ENCODE results near the gene CSTF1.

- TF ChIP-seq FOXA1 (IDR thresholded peaks at IDR 0.05) (no peak), SUZ12 (IDR thresholded peaks at IDR 0.05) (no peak), SP1 (IDR thresholded peaks at IDR 0.05) (peak; percentile 37; the same call in 1 of the 2 replicates)
Observed at GRCh38 chr20:56358600-56359211, 33.7 kb upstream of the CSTF1 start, which contains the start of gene FAM210B.

All from HEK293T (cell line).